NAMALWA (cell line): Measurements from ENCODE around the gene PLEKHG4B.
"Not testable (repeated sequence)": the region's sequence is repeated elsewhere in the genome, so short reads cannot be mapped to it uniquely, and the experiment has no call there.

Experiments
- DNase-seq: peaks from one replicate; pipeline ENCODE4 v3.0.0-alpha.2; 2015; ENCODE audit warnings: low spot score

Gene PLEKHG4B

DNA sequence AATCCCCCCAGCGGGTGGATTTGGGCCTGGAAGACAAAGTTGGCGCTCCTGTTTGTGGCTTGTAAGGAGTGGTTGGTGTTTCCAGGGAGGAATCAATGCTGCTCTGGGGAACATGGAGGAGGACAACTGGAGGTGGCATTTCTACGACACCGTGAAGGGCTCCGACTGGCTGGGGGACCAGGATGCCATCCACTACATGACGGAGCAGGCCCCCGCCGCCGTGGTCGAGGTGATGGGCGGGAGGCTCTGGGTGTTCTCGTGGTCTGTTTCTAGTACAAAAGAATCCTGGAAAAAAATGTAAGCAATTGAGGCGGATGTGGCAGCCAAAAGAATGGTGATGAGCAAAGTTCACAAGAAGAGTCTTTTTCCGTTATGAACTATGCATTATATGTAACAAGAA, 133.4 kb downstream of the PLEKHG4B start:
- DNase-seq, result no peak

- DNase-seq, result not testable (repeated sequence)
These were observed 135.4 kb downstream of the PLEKHG4B start for GRCh38 chr5:227375-227774.

DNA sequence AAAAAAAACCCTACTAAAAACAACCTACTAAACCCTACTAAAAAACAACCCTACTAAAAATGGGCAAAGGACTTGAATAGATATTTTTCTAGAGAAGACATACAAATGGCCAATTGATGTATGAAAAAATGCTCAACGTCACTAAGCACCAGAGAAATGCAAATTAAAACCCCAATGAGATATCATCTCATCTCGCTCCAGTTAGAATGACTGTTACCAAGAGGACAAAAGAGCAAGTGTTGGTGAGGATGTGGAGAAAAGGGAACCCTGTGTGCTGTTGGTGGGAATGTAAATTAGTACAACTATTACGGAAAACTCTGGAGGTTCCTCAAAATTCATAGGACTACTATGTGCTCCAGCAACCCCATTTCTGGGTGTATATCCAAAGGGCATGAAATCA, 136.9 kb downstream of the PLEKHG4B start:
- no peak for DNase-seq

DNA sequence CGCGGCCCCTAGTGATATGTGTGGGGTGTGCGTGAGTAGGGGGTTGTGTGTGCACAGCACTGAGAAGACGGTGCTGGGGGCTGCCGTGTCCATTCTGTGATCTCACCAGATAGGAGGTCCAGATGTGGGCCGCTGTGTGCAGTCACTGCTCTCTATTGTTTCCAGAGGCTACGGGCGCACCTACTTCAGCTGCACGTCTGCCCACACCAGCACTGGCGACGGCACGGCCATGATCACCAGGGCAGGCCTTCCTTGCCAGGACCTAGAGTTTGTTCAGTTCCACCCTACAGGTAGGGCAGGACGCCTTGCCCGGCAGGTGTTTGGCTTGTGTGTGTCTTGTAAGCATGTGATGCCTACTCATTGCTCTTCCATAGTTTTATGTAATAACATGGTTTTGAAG, 138.7 kb downstream of the PLEKHG4B start:
- no peak for DNase-seq

GRCh38 chr5:231661-232060, 139.7 kb downstream of the PLEKHG4B start:
- DNase-seq, result no peak

DNA sequence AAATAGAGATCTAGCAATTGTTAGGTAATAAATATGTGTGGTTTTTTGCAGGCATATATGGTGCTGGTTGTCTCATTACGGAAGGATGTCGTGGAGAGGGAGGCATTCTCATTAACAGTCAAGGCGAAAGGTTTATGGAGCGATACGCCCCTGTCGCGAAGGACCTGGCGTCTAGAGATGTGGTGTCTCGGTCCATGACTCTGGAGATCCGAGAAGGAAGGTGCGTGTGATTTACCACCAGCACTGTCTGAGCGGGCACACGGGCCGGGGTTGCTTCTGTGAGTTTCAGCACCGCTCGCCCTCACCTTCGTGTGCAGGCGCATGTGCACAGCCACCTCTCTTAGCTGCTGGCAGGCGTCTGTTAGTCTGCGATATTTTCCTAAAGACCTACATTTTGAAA, 141.5 kb downstream of the PLEKHG4B start:
- DNase-seq, result not testable (repeated sequence)

- DNase-seq, result no peak
These were observed 142.5 kb downstream of the PLEKHG4B start for GRCh38 chr5:234450-234849.

- DNase-seq, result not testable (repeated sequence)
These were observed 143.6 kb downstream of the PLEKHG4B start for GRCh38 chr5:235527-235926.

DNA sequence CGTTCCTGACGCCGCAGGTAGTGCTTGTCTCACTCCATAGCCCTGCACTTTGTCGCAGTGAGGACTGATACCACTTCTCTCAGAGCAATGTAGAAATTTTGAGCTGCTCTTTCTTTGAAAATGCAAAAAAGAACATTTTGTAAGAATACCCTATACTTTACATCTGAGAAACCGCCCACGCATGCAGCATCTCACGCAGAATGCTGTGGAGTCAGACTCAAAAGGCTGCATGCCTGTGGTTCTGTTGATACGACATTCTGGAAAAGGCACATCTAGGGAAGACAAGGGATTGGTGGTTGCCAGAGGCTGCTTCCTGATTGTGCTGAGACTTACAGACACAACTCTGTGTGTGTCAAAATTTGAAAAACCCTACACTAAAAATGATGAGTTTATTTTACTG, 146.0 kb downstream of the PLEKHG4B start:
- DNase-seq, result not testable (repeated sequence)
